Panc1 (cell line): ENCODE measurements around the gene TMPRSS13. TPM values are rescaled to one million over a fixed set of nuclear protein-coding genes. Genes with fewer than 3 reads are reported as not detected.

Experiments
- ATAC-seq: fragments of 200-7000 bp; cut with Tn5 transposase; 2 replicates; pipeline ENCODE4 v1.9.1; 2020; ENCODE audit warnings: mild to moderate bottlenecking, moderate library complexity
- BruUV-seq: library from RNA; stranded (reverse); fragments of 400-500 nt; replicated peaks from 2 replicates; lab custom pipeline; 2021; lab: Mats Ljungman, UMichigan
- CTCF ChIA-PET: fragments of 300-600 bp; sonication (Branson Sonifier 250); formaldehyde crosslinking; loops from one replicate; lab custom pipeline; 2022; ENCODE audit warnings: antibody characterized with exemption; lab: Charles Lee
- POLR2A ChIA-PET: fragments of 300-600 bp; sonication (Branson Sonifier 250); formaldehyde crosslinking; loops from one replicate; lab custom pipeline; 2022; ENCODE audit warnings: antibody characterized with exemption; lab: Charles Lee
- DNase-seq: peaks from one replicate; pipeline ENCODE4 v3.0.0-alpha.2; 2010; ENCODE audit warnings: low read depth, low spot score
- H3K27ac ChIP-seq: 2 replicates; pipeline ENCODE4 v1.5.1; 2011; ENCODE audit warnings: mild to moderate bottlenecking, low read length, inconsistent platforms
- H3K27me3 ChIP-seq: fragments of 200-500 bp; sonication (Bioruptor generic); 2 replicates; pipeline ENCODE4 v1.6.0; 2014; ENCODE audit warnings: low read length, inconsistent platforms; ENCODE audit not compliant: control insufficient read depth, insufficient read depth
- H3K36me3 ChIP-seq: fragments of 200-500 bp; sonication (Bioruptor generic); 2 replicates; pipeline ENCODE4 v1.5.1; 2014; ENCODE audit warnings: inconsistent platforms, mild to moderate bottlenecking, low read length, moderate library complexity; ENCODE audit not compliant: control insufficient read depth, insufficient read depth
- H3K4me1 ChIP-seq: 2 replicates; pipeline ENCODE4 v1.5.1; 2011; ENCODE audit warnings: inconsistent platforms, mild to moderate bottlenecking, low read length, moderate library complexity; ENCODE audit not compliant: control insufficient read depth, insufficient read depth
- H3K4me3 ChIP-seq, 2 experiments: 2 replicates each; pipeline ENCODE4 v1.5.1; 2011 to 2012; ENCODE audit warnings: low read depth in 2 of 2, low read length in 2 of 2, mild to moderate bottlenecking in 2 of 2, inconsistent platforms in 1 of 2, moderate library complexity in 1 of 2
- H3K9me3 ChIP-seq: fragments of 200-500 bp; sonication (Bioruptor generic); 2 replicates; pipeline ENCODE4 v1.5.1; 2014; ENCODE audit warnings: low read depth, mild to moderate bottlenecking, inconsistent platforms, low read length, moderate library complexity; ENCODE audit not compliant: control insufficient read depth, insufficient read depth
- CTCF ChIP-seq: fragments of 450-650 bp; IDR thresholded peaks from 2 replicates; pipeline ENCODE4 v1.5.1; 2017; ENCODE audit warnings: mild to moderate bottlenecking
- POLR2AphosphoS5 ChIP-seq: IDR thresholded peaks from 2 replicates; pipeline ENCODE4 v1.6.1; 2012; ENCODE audit warnings: mild to moderate bottlenecking, low read depth, low read length, moderate library complexity
- REST ChIP-seq, 2 experiments: IDR thresholded peaks; 2 replicates each; pipeline ENCODE4 v1.6.1; 2011 to 2012; ENCODE audit warnings: low read depth in 2 of 2, control low read depth in 1 of 2, low read length in 1 of 2, mild to moderate bottlenecking in 1 of 2, moderate library complexity in 1 of 2; ENCODE audit not compliant: insufficient read depth in 1 of 2
- SIN3A ChIP-seq: IDR thresholded peaks from 2 replicates; pipeline ENCODE4 v1.6.1; 2012; ENCODE audit warnings: low read depth, mild to moderate bottlenecking, low read length, moderate library complexity, borderline replicate concordance; ENCODE audit not compliant: insufficient read depth
- TCF7L2 ChIP-seq: IDR thresholded peaks from 2 replicates; pipeline ENCODE4 v1.6.1; 2011; ENCODE audit warnings: mild to moderate bottlenecking, low read depth, low read length, inconsistent platforms
- in situ Hi-C: cut with HindIII; loops from 2 replicates; pipeline ENCODE4 v1.10.0; 2016; ENCODE audit warnings: low sequenced_read_pairs, low pct_unique_long_range_greater_than_20kb
- intact Hi-C: fragments of 100-400 bp; cut with micrococcal nuclease; formaldehyde crosslinking; loops from one replicate; pipeline ENCODE4 v1.10.0; 2022; ENCODE audit not compliant: unreplicated experiment
- total RNA-seq: library from RNA; stranded (reverse); gene quantifications from one replicate; pipeline ENCODE4 v1.2.1, GENCODE V29; 2021; ENCODE audit not compliant: unreplicated experiment

Gene TMPRSS13
- total RNA-seq, 1 experiment from 2014 or later: not detected

- BruUV-seq: no TSS peak
- no peaks in the 10 kb centered on the region for H3K36me3 ChIP-seq
These were observed 4.5 kb downstream of the TMPRSS13 start for GRCh38 chr11:117924631-117925170.

GRCh38 chr11:117923773-117924172 lies 5.4 kb downstream of the TMPRSS13 start:
- peaks cover 15% of the 10 kb centered on the region for H3K27me3 ChIP-seq
- no peak for ATAC-seq

More at GRCh38 chr11:117924631-117925170, 4.5 kb downstream of the TMPRSS13 start:
- no peak overlapping the region for H3K4me3 ChIP-seq
- TF ChIP-seq SIN3A (no peak), POLR2AphosphoS5 (no peak), REST (IDR thresholded peaks at IDR 0.05; ENCODE audit: insufficient read depth in 1 of 2, low read depth in 2 of 2, low read length in 1 of 2) (no peak), TCF7L2 (no peak), CTCF (no peak)
- CTCF ChIA-PET: interaction anchor here (0.6 to 1.7 kb wide), 3 partner anchors 22 to 25 kb away, joined by 3 to 6 read pairs (median 3); no protein-coding TSS in a partner anchor
- no peak overlapping the region for H3K27ac ChIP-seq
- no peak for ATAC-seq
- POLR2A ChIA-PET: no interaction called here
- intact Hi-C loops: no loop called here
- H3K9me3 ChIP-seq: no peaks in the 10 kb centered on the region
- H3K4me1 ChIP-seq: no peaks in the 10 kb centered on the region
- in situ Hi-C loops: no loop called here
- DNase-seq: no peak
- H3K27me3 ChIP-seq: peaks cover 18% of the 10 kb centered on the region

More at GRCh38 chr11:117923773-117924172, 5.4 kb downstream of the TMPRSS13 start:
- intact Hi-C loops (no loop called here), in situ Hi-C loops (no loop called here)
- CTCF ChIA-PET: interaction anchor here (0.6 to 1.7 kb wide), 3 partner anchors 23 to 63 kb away, joined by 3 to 13 read pairs (median 6); no protein-coding TSS in a partner anchor
- DNase-seq: no peak
- Histone ChIP-seq H3K36me3 (no peaks in the 10 kb centered on the region), H3K4me3 (no peak overlapping the region), H3K9me3 (no peaks in the 10 kb centered on the region), H3K4me1 (no peaks in the 10 kb centered on the region), H3K27ac (no peak overlapping the region)
- no peak for TF ChIP-seq CTCF
- no peak for TF ChIP-seq SIN3A
- TF ChIP-seq TCF7L2: no peak
- TF ChIP-seq REST (IDR thresholded peaks at IDR 0.05; ENCODE audit: insufficient read depth in 1 of 2, low read depth in 2 of 2, low read length in 1 of 2): no peak
- TF ChIP-seq POLR2AphosphoS5: no peak
- POLR2A ChIA-PET: no interaction called here
- BruUV-seq: no TSS peak
